ENCODE data around the gene PIGR. TPM values are rescaled to one million over a fixed set of nuclear protein-coding genes. Genes with fewer than 3 reads are reported as not detected.
A peak's percentile ranks its signal among the peaks of the same experiment; 100 is the strongest.

PIGR gene
- total RNA-seq, 2 experiments from 2014 or later: not detected

GRCh38 chr1:206916000-206916709 lies 30.1 kb downstream of the PIGR start:
- peak overlapping the region; percentile 48 to 50 for H3K27ac ChIP-seq (ENCODE audit: low read depth in 1 of 2, low read length in 2 of 2)
- Mint-ChIP-seq H3K4me1 (ENCODE audit: low read depth) (peaks cover 86% of the 10 kb centered on the region), H3K9me3 (no peaks in the 10 kb centered on the region), H3K27me3 (no peaks in the 10 kb centered on the region), H3K27ac (no peak overlapping the region), H3K4me3 (no peak overlapping the region), H3K36me3 (ENCODE audit: low read depth) (peaks cover 98% of the 10 kb centered on the region)
- ChIA-PET POLR2A (interaction anchor here (1.2 to 12.9 kb wide), 3 partner anchors 12 to 446 kb away, joined by 3 to 384 read pairs (median 15); partner anchors contain the start of genes IKBKE and IL24), CTCF (interaction anchor here (1.0 to 3.0 kb wide), 4 partner anchors 17 to 181 kb away, joined by 3 to 22 read pairs (median 4); no protein-coding TSS in a partner anchor)
- H3K4me3 ChIP-seq (ENCODE audit: low read length): peak overlapping the region; percentile 80
- H3K9me3 ChIP-seq (ENCODE audit: control insufficient read depth in 1 of 2, insufficient read depth in 1 of 2, low read length in 2 of 2): no peaks in the 10 kb centered on the region
- no peaks in the 10 kb centered on the region for H3K27me3 ChIP-seq (ENCODE audit: control insufficient read depth in 1 of 2, insufficient read depth in 2 of 2, low read length in 2 of 2)
- ATAC-seq (ENCODE audit: poor library complexity) (no peak), DNase-seq (no peak)
- intact Hi-C loops (cut with DNase I, micrococcal nuclease): loop anchor here (2.0 to 10.0 kb wide), 3 partner anchors 63 to 441 kb away; partner anchors contain the start of gene IKBKE (in 1 of the 2)
- no peak for TF ChIP-seq CTCF (IDR thresholded peaks at IDR 0.05)
- peaks cover 85% of the 10 kb centered on the region for H3K4me1 ChIP-seq (ENCODE audit: insufficient read depth, low read length)
- peaks cover 75% of the 10 kb centered on the region for H3K36me3 ChIP-seq (ENCODE audit: insufficient read depth, low read length)

- Mint-ChIP-seq H3K4me1 (ENCODE audit: low read depth) (peaks cover 88% of the 10 kb centered on the region), H3K27me3 (no peaks in the 10 kb centered on the region), H3K36me3 (ENCODE audit: low read depth) (peaks cover 98% of the 10 kb centered on the region), H3K4me3 (no peak overlapping the region), H3K27ac (no peak overlapping the region), H3K9me3 (no peaks in the 10 kb centered on the region)
- peaks cover 85% of the 10 kb centered on the region for H3K36me3 ChIP-seq (ENCODE audit: insufficient read depth, low read length)
- H3K4me3 ChIP-seq (ENCODE audit: low read length): peak overlapping the region; percentile 80
- TF ChIP-seq CTCF (IDR thresholded peaks at IDR 0.05): no peak
- intact Hi-C loops (cut with DNase I, micrococcal nuclease): loop anchor here (2.0 to 10.0 kb wide), 3 partner anchors 64 to 440 kb away; partner anchors contain the start of gene IKBKE (in 1 of the 2)
- H3K27ac ChIP-seq (ENCODE audit: low read depth in 1 of 2, low read length in 2 of 2): peak overlapping the region; percentile 28 to 48
- no peaks in the 10 kb centered on the region for H3K9me3 ChIP-seq (ENCODE audit: control insufficient read depth in 1 of 2, insufficient read depth in 1 of 2, low read length in 2 of 2)
- ATAC-seq (ENCODE audit: poor library complexity) (no peak), DNase-seq (no peak)
- POLR2A ChIA-PET: interaction anchor here (3.5 to 12.9 kb wide), 3 partner anchors 7 to 180 kb away, joined by 25 to 384 read pairs (median 111); partner anchors contain the start of genes FCMR and IL24
- H3K27me3 ChIP-seq (ENCODE audit: control insufficient read depth in 1 of 2, insufficient read depth in 2 of 2, low read length in 2 of 2): no peaks in the 10 kb centered on the region
- CTCF ChIA-PET: interaction anchor here (1.1 kb wide), 1 partner anchor 18 kb away, joined by 3 read pairs; no protein-coding TSS in a partner anchor
- peaks cover 92% of the 10 kb centered on the region for H3K4me1 ChIP-seq (ENCODE audit: insufficient read depth, low read length)
These were observed 31.1 kb downstream of the PIGR start for GRCh38 chr1:206915030-206915735.

GRCh38 chr1:206913766-206914537 lies 32.3 kb downstream of the PIGR start:
- Histone ChIP-seq H3K4me1 (ENCODE audit: insufficient read depth, low read length) (peaks cover 97% of the 10 kb centered on the region), H3K9me3 (ENCODE audit: control insufficient read depth in 1 of 2, insufficient read depth in 1 of 2, low read length in 2 of 2) (no peaks in the 10 kb centered on the region), H3K36me3 (ENCODE audit: insufficient read depth, low read length) (peaks cover 87% of the 10 kb centered on the region), H3K27me3 (ENCODE audit: control insufficient read depth in 1 of 2, insufficient read depth in 2 of 2, low read length in 2 of 2) (no peaks in the 10 kb centered on the region), H3K4me3 (ENCODE audit: low read length) (no peak overlapping the region), H3K27ac (ENCODE audit: low read depth in 1 of 2, low read length in 2 of 2) (peak overlapping the region; percentile 28 to 48)
- no peak for DNase-seq
- POLR2A ChIA-PET: interaction anchor here (2.0 to 12.9 kb wide), 6 partner anchors 8 to 179 kb away, joined by 10 to 384 read pairs (median 26); partner anchors contain the start of genes FCMR and IL24
- CTCF ChIA-PET: interaction anchor here (3.2 kb wide), 1 partner anchor 188 kb away, joined by 13 read pairs; no protein-coding TSS in a partner anchor
- H3K27me3 Mint-ChIP-seq: no peaks in the 10 kb centered on the region
- H3K9me3 Mint-ChIP-seq: no peaks in the 10 kb centered on the region
- ATAC-seq (ENCODE audit: poor library complexity): no peak
- no peak for TF ChIP-seq CTCF (IDR thresholded peaks at IDR 0.05)
- H3K4me3 Mint-ChIP-seq: peak overlapping the region; percentile 57
- H3K27ac Mint-ChIP-seq: no peak overlapping the region
- intact Hi-C loops (cut with DNase I, micrococcal nuclease): loop anchor here (2.0 to 10.0 kb wide), 7 partner anchors 17 to 439 kb away; partner anchors contain the start of gene IKBKE (in 1 of the 2)
- H3K36me3 Mint-ChIP-seq (ENCODE audit: low read depth): peaks cover 89% of the 10 kb centered on the region
- H3K4me1 Mint-ChIP-seq (ENCODE audit: low read depth): peaks cover 89% of the 10 kb centered on the region

Measured in CD4-positive, alpha-beta T cell (primary cell).